Sigmoid colon (tissue), 4 donors: ENCODE data around the gene CSRNP2.

Experiments used
- CTCF ChIP-seq, 4 experiments: fragments of 450-650 bp in 3 of 4; fragments of 200-600 bp in 1 of 4; IDR thresholded peaks; one replicate each; pipeline ENCODE4 v1.5.1; 2016 to 2019; ENCODE audit warnings: antibody characterized with exemption in 4 of 4, mild to moderate bottlenecking in 3 of 4, moderate library complexity in 2 of 4
- EP300 ChIP-seq, 4 donors: sonication (generic); formaldehyde crosslinking; IDR thresholded peaks; one replicate each; pipeline ENCODE4 v1.6.1; 2017; ENCODE audit warnings: antibody characterized with exemption in 4 of 4
- POLR2A ChIP-seq, 2 donors: fragments of 450-650 bp; IDR thresholded peaks; one replicate each; pipeline ENCODE4 v1.6.1; 2016; ENCODE audit warnings: antibody characterized with exemption in 2 of 2, mild to moderate bottlenecking in 2 of 2, moderate library complexity in 2 of 2
- POLR2AphosphoS5 ChIP-seq, 4 donors: sonication (generic); formaldehyde crosslinking; IDR thresholded peaks; one replicate each; pipeline ENCODE4 v1.6.1; 2017; ENCODE audit warnings: antibody characterized with exemption in 4 of 4

GRCh38 chr12:51023625-51024382, 59.6 kb downstream of the CSRNP2 start:
- TF ChIP-seq CTCF (IDR thresholded peaks at IDR 0.05): no peak
- no peak for TF ChIP-seq EP300 (IDR thresholded peaks at IDR 0.05)
- TF ChIP-seq POLR2A (IDR thresholded peaks at IDR 0.05): no peak
- no peak for TF ChIP-seq POLR2AphosphoS5 (IDR thresholded peaks at IDR 0.05)
